IPS-20b (cell line): ENCODE data around the gene SLC27A2.

ENCODE experiments used
- H3K27ac ChIP-seq: one replicate; pipeline ENCODE4 v1.5.1; 2013; ENCODE audit warnings: low read length
- H3K27me3 ChIP-seq: 2 replicates; pipeline ENCODE4 v1.6.1; 2013; ENCODE audit warnings: mild to moderate bottlenecking, low read length, inconsistent platforms; ENCODE audit not compliant: insufficient read depth
- H3K36me3 ChIP-seq: 2 replicates; pipeline ENCODE4 v1.6.1; 2013; ENCODE audit warnings: low read depth, mild to moderate bottlenecking, inconsistent platforms, low read length, moderate library complexity; ENCODE audit not compliant: insufficient read depth
- H3K4me1 ChIP-seq: 2 replicates; pipeline ENCODE4 v1.6.1; 2013; ENCODE audit warnings: mild to moderate bottlenecking, control low read depth, inconsistent platforms, low read length, moderate library complexity; ENCODE audit not compliant: insufficient read depth
- H3K4me3 ChIP-seq: 2 replicates; pipeline ENCODE4 v1.5.1; 2013; ENCODE audit warnings: mild to moderate bottlenecking, low read length, inconsistent platforms
- H3K9ac ChIP-seq: 2 replicates; pipeline ENCODE4 v1.6.1; 2013; ENCODE audit warnings: low read depth, mild to moderate bottlenecking, inconsistent platforms, low read length, moderate library complexity
- H3K9me3 ChIP-seq: 2 replicates; pipeline ENCODE4 v1.6.1; 2013; ENCODE audit warnings: mild to moderate bottlenecking, low read depth, low read length, inconsistent platforms; ENCODE audit not compliant: insufficient read depth

Gene SLC27A2

GRCh38 chr15:50259276-50259675 lies 77.3 kb downstream of the SLC27A2 start:
- no peak overlapping the region for H3K9ac ChIP-seq
- no peaks in the 10 kb centered on the region for H3K27me3 ChIP-seq
- no peaks in the 10 kb centered on the region for H3K4me1 ChIP-seq
- H3K36me3 ChIP-seq, result no peaks in the 10 kb centered on the region
- no peak overlapping the region for H3K4me3 ChIP-seq
- no peaks in the 10 kb centered on the region for H3K9me3 ChIP-seq
- no peak overlapping the region for H3K27ac ChIP-seq

- Histone ChIP-seq H3K27me3 (no peaks in the 10 kb centered on the region), H3K27ac (no peak overlapping the region), H3K36me3 (no peaks in the 10 kb centered on the region), H3K9me3 (no peaks in the 10 kb centered on the region), H3K4me3 (no peak overlapping the region), H3K9ac (no peak overlapping the region), H3K4me1 (no peaks in the 10 kb centered on the region)
Observed at GRCh38 chr15:50260969-50261496, 79.0 kb downstream of the SLC27A2 start.

- no peak overlapping the region for H3K27ac ChIP-seq
- H3K9ac ChIP-seq, result no peak overlapping the region
- no peak overlapping the region for H3K4me3 ChIP-seq
Observed at GRCh38 chr15:50261981-50262380, 80.0 kb downstream of the SLC27A2 start.

GRCh38 chr15:50262533-50262932 lies 80.5 kb downstream of the SLC27A2 start:
- Histone ChIP-seq H3K9ac (no peak overlapping the region), H3K36me3 (no peaks in the 10 kb centered on the region), H3K9me3 (no peaks in the 10 kb centered on the region), H3K27me3 (no peaks in the 10 kb centered on the region), H3K4me3 (no peak overlapping the region), H3K27ac (no peak overlapping the region), H3K4me1 (no peaks in the 10 kb centered on the region)

More at GRCh38 chr15:50261981-50262380, 80.0 kb downstream of the SLC27A2 start:
- Histone ChIP-seq H3K4me1 (no peaks in the 10 kb centered on the region), H3K27me3 (no peaks in the 10 kb centered on the region), H3K36me3 (no peaks in the 10 kb centered on the region), H3K9me3 (no peaks in the 10 kb centered on the region)

- H3K36me3 ChIP-seq, result no peaks in the 10 kb centered on the region
- H3K9ac ChIP-seq, result no peak within 1 kb of the TSS
- no peaks in the 10 kb centered on the region for H3K4me1 ChIP-seq
- no peaks in the 10 kb centered on the region for H3K9me3 ChIP-seq
- no peak within 1 kb of the TSS for H3K27ac ChIP-seq
- no peak within 1 kb of the TSS for H3K4me3 ChIP-seq
- H3K27me3 ChIP-seq, result no peaks in the 10 kb centered on the region
Observed at GRCh38 chr15:50265620-50266019, 83.6 kb downstream of the SLC27A2 start, which contains the start of gene HDC. Gene HDC (minus strand): TSS chr15:50265726. CDS start chr15:50265623, 103 bp downstream.

GRCh38 chr15:50267577-50267976 lies 85.6 kb downstream of the SLC27A2 start:
- Histone ChIP-seq H3K9me3 (no peaks in the 10 kb centered on the region), H3K4me3 (no peak overlapping the region), H3K4me1 (no peaks in the 10 kb centered on the region), H3K27me3 (no peaks in the 10 kb centered on the region), H3K27ac (no peak overlapping the region), H3K9ac (no peak overlapping the region), H3K36me3 (no peaks in the 10 kb centered on the region)

- Histone ChIP-seq H3K36me3 (peaks cover 12% of the 10 kb centered on the region; the same call in 1 of the 2 replicates), H3K4me3 (no peak overlapping the region), H3K27me3 (no peaks in the 10 kb centered on the region), H3K9me3 (no peaks in the 10 kb centered on the region), H3K27ac (no peak overlapping the region), H3K9ac (no peak overlapping the region), H3K4me1 (no peaks in the 10 kb centered on the region)
Observed at GRCh38 chr15:50275091-50275490, 93.1 kb downstream of the SLC27A2 start.

GRCh38 chr15:50275908-50276307 lies 93.9 kb downstream of the SLC27A2 start:
- Histone ChIP-seq H3K9me3 (no peaks in the 10 kb centered on the region), H3K4me3 (no peak overlapping the region), H3K27ac (no peak overlapping the region), H3K9ac (no peak overlapping the region), H3K4me1 (no peaks in the 10 kb centered on the region), H3K27me3 (no peaks in the 10 kb centered on the region), H3K36me3 (peaks cover 12% of the 10 kb centered on the region; the same call in 1 of the 2 replicates)

GRCh38 chr15:50277370-50277769 lies 95.4 kb downstream of the SLC27A2 start:
- Histone ChIP-seq H3K4me3 (no peak overlapping the region), H3K4me1 (no peaks in the 10 kb centered on the region), H3K9ac (no peak overlapping the region), H3K27ac (no peak overlapping the region), H3K27me3 (no peaks in the 10 kb centered on the region), H3K9me3 (no peaks in the 10 kb centered on the region), H3K36me3 (peaks cover 12% of the 10 kb centered on the region; the same call in 1 of the 2 replicates)

- no peak overlapping the region for H3K27ac ChIP-seq
- H3K27me3 ChIP-seq, result no peaks in the 10 kb centered on the region
- H3K4me1 ChIP-seq, result no peaks in the 10 kb centered on the region
- no peak overlapping the region for H3K4me3 ChIP-seq
- H3K9ac ChIP-seq, result no peak overlapping the region
- peaks cover 12% of the 10 kb centered on the region; the same call in 1 of the 2 replicates for H3K36me3 ChIP-seq
- no peaks in the 10 kb centered on the region for H3K9me3 ChIP-seq
Observed at GRCh38 chr15:50278496-50278895, 96.5 kb downstream of the SLC27A2 start.

- no peaks in the 10 kb centered on the region for H3K9me3 ChIP-seq
- peaks cover 24% of the 10 kb centered on the region; the same call in 1 of the 2 replicates for H3K36me3 ChIP-seq
- H3K9ac ChIP-seq, result no peak overlapping the region
- H3K27me3 ChIP-seq, result no peaks in the 10 kb centered on the region
- no peak overlapping the region for H3K4me3 ChIP-seq
- H3K4me1 ChIP-seq, result no peaks in the 10 kb centered on the region
- no peak overlapping the region for H3K27ac ChIP-seq
Observed at GRCh38 chr15:50280271-50280670, 98.3 kb downstream of the SLC27A2 start.

- Histone ChIP-seq H3K9me3 (no peaks in the 10 kb centered on the region), H3K27me3 (no peaks in the 10 kb centered on the region), H3K36me3 (peaks cover 32% of the 10 kb centered on the region), H3K4me1 (no peaks in the 10 kb centered on the region), H3K9ac (no peak overlapping the region), H3K27ac (no peak overlapping the region), H3K4me3 (no peak overlapping the region)
Observed at GRCh38 chr15:50281427-50281826, 99.4 kb downstream of the SLC27A2 start.
